ENCODE results near the gene LY6G5C. TPM values are rescaled to one million over a fixed set of nuclear protein-coding genes. Genes with fewer than 3 reads are reported as not detected.

The LY6G5C gene
- total and polyA plus RNA-seq, 10 donors = 3.3 to 7.9 (median 5.2) TPM

DNA sequence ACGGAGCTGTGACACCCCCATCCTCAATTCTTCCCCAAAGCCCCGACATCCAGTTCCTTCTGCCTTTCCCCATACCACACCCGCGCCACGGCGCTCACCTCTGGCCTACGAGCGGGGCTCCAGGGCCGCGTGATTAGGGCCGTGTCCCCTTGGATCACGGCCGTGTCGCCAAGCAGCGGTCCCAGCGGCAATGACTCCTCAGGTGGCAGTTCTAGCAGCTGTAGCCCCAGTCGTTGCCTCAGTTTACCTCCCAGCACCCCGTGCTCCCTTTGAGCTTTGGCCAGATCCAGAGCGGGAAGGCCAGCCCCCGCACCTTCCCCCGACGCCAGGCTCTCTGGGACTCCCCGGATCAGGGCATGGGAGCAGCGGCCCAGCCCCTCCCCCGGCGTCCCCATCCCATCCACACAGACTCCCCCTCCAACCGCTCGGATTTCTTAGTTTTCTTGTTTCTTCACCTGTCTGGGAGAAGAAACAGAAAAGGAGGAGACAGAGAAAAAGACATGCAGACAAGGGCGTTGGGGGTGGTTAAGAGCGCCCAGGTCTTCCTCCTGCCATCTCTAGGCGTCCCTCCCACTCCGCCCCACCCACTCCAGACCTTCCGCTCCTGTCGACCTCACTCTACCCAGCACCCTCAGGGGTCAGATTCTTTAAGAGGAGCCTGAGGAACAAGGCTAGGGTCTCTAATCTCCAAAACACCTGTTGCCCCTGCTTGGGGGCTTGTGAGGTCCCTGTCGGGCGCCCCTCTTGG lies 48.1 kb upstream of the LY6G5C start, which contains the start of gene DDAH2:
DDAH2 (minus strand) TSS at position 533 of the 748 bp plus-strand sequence; CDS start at position 395, 138 bp downstream.
- Histone ChIP-seq H3K9me3 (no peaks in the 10 kb centered on the region), H3K27me3 (replicated peaks in 1 of 7) (no peaks in the 10 kb centered on the region), H3K4me1 (peaks cover 39 to 88% (median 79%) of the 10 kb centered on the region in 6 donors), H3K36me3 (peaks cover 7 to 70% (median 38%) of the 10 kb centered on the region in 6 donors), H3K4me3 (peak within 1 kb of the TSS; percentile 66 to 83 (median 79)), H3K27ac (peak within 1 kb of the TSS; percentile 79 to 99 (median 94))
- DNase-seq = peak; percentile 86
- TF ChIP-seq POLR2A (IDR thresholded peaks at IDR 0.05) (no peak), POLR2AphosphoS5 (IDR thresholded peaks at IDR 0.05) (peak in 2 of 3 donors; percentile 6 to 78)
- TF ChIP-seq, protein P1, sequence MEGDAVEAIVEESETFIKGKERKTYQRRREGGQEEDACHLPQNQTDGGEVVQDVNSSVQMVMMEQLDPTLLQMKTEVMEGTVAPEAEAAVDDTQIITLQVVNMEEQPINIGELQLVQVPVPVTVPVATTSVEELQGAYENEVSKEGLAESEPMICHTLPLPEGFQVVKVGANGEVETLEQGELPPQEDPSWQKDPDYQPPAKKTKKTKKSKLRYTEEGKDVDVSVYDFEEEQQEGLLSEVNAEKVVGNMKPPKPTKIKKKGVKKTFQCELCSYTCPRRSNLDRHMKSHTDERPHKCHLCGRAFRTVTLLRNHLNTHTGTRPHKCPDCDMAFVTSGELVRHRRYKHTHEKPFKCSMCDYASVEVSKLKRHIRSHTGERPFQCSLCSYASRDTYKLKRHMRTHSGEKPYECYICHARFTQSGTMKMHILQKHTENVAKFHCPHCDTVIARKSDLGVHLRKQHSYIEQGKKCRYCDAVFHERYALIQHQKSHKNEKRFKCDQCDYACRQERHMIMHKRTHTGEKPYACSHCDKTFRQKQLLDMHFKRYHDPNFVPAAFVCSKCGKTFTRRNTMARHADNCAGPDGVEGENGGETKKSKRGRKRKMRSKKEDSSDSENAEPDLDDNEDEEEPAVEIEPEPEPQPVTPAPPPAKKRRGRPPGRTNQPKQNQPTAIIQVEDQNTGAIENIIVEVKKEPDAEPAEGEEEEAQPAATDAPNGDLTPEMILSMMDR (IDR thresholded peaks at IDR 0.05 in 8 of 11, conservative IDR thresholded peaks at IDR 0.05 in 3 of 11) = peak in 5 of 11 experiments; percentile 62 to 87 (median 83)
- 27 to 34% (median 32%) methylated on average over 33 to 36 of the region's 36 CpGs for WGBS, 5 donors
- intact Hi-C loops (cut with DNase I; ENCODE audit: low total_unique reads) = no loop called here

DNA sequence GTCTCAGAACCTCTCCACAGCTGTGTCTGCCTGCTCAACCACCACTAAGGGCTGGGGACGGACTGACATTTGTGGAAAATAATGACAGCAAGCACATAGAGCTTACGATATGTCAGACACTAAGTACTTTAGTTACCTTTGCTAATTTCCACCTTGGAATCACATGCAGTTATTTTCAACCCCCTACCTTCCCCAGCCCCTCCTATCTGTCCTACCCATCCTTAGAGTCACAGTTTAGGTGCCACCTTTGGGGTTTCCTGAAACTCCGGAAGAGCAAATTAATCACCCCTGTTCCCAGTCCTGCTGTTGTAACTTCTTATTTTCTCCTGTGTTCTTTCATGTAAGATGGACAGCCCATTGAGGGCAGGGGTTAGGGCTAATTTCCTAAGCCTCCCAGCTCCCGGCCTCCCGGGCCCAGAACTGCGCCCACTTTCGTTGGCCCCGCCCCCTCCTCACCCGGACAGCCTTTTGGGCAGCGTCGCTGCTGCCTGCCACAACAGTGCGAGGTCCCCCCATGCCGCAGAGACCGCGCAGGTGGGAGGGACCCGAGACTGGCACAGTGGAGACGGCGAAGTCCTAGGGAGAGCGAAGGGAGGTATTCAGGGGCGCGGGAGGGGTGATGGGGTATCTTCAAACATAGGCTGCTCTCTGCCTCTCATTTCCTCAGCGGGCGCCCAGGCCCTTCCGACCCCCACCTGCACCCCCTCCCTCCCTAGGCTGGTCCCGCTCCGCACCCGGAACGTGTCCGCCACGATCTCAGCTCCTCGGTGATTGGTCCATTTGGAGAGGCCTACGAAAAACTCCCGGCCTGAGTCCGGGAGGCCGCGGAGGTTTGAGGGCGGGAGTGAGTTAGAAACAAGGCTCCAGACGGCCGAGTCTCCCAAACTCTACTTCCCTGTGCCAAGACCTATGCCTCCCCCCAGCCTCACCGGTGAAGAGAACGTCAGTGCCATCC lies 47.1 kb upstream of the LY6G5C start:
- 76 to 81% (median 77%) methylated on average over 41 of the region's 41 CpGs for WGBS, 5 donors
- intact Hi-C loops (cut with DNase I; ENCODE audit: low total_unique reads) = no loop called here
- Histone ChIP-seq H3K27me3 (replicated peaks in 1 of 7) (no peaks in the 10 kb centered on the region), H3K9me3 (no peaks in the 10 kb centered on the region), H3K27ac (peak overlapping the region; percentile 79 to 99 (median 94)), H3K4me1 (peaks cover 31 to 88% (median 73%) of the 10 kb centered on the region in 6 donors), H3K36me3 (peaks cover 7 to 61% (median 29%) of the 10 kb centered on the region in 6 donors), H3K4me3 (peak overlapping the region in 7 of 8 donors; percentile 3 to 83 (median 79))
- peak; percentile 1 to 79 (median 71) for TF ChIP-seq POLR2AphosphoS5 (IDR thresholded peaks at IDR 0.05)
- TF ChIP-seq, protein P1 (IDR thresholded peaks at IDR 0.05 in 8 of 11, conservative IDR thresholded peaks at IDR 0.05 in 3 of 11) = no peak
- DNase-seq = peak; percentile 87

DNA sequence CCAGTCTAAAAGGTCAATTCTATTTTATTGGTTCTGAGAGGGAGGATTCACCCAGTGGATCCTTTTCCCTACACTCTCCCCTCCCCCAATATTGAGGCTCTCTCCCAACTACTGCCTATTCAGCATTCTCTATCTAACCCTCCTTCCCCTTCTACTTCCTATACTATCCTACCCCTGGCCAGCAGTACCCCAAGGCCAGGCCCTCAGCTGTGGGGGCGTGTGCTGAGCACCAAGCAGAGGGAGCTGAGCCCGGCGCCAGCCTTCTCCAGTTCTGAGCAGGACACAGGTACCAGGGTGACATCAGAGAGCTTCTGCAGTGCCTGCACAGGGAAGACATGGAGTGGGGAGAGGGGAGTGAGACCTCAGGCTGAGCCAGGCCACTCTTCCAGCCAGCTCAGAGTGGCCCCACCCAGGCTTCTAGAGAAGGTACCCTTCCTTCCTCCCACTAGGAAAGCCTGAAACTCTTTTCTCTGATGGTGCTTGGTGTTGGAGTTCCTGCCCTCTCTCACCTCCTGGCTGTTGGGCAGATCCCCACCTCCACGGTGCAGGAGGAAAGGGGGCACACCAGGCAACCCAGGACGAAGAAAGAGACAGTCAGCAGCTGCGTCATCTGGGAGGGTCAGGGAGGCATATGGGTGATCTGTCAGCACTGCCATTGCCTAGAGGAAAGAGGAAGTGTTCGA lies 46.3 kb upstream of the LY6G5C start:
- intact Hi-C loops (cut with DNase I; ENCODE audit: low total_unique reads) = no loop called here

More for the DNA sequence above, 46.3 kb upstream of the LY6G5C start:
- Histone ChIP-seq H3K4me3 (peak overlapping the region in 3 of 8 donors; percentile 80 to 83 (median 82)), H3K27me3 (replicated peaks in 1 of 7) (no peaks in the 10 kb centered on the region), H3K36me3 (peaks cover 7 to 53% (median 20%) of the 10 kb centered on the region in 6 donors), H3K9me3 (no peaks in the 10 kb centered on the region), H3K27ac (peak overlapping the region; percentile 79 to 99 (median 94)), H3K4me1 (peaks cover 27 to 82% (median 65%) of the 10 kb centered on the region in 6 donors)
- TF ChIP-seq, protein P1 (IDR thresholded peaks at IDR 0.05 in 8 of 11, conservative IDR thresholded peaks at IDR 0.05 in 3 of 11) = peak in 1 of 11 experiments; percentile 6
- TF ChIP-seq POLR2AphosphoS5 (IDR thresholded peaks at IDR 0.05) = peak in 2 of 3 donors; percentile 59 to 75
- TF ChIP-seq POLR2A (IDR thresholded peaks at IDR 0.05) = no peak
- peak; percentile 88 for DNase-seq
- WGBS, 5 donors = 31 to 43% (median 38%) methylated on average over 7 of the region's 7 CpGs

Measured in spleen (tissue), 11 donors.